H1 (cell line): Measurements from ENCODE around the gene CPA2.

Experiments
- CEBPB ChIP-seq: IDR thresholded peaks from 2 replicates; pipeline ENCODE4 v1.6.1; 2012; ENCODE audit warnings: low read depth, low read length
- EP300 ChIP-seq, 2 experiments: IDR thresholded peaks; 1 replicate in 1 of 2; 2 replicates in 1 of 2; pipeline ENCODE4 v1.6.1; 2011 to 2012; ENCODE audit warnings: low read depth in 2 of 2, low read length in 2 of 2, mild to moderate bottlenecking in 2 of 2, borderline replicate concordance in 1 of 2, inconsistent platforms in 1 of 2, moderate library complexity in 1 of 2
- POLR2A ChIP-seq, 2 experiments: IDR thresholded peaks; 1 replicate in 1 of 2; 2 replicates in 1 of 2; pipeline ENCODE4 v1.6.1; 2011; ENCODE audit warnings: low read depth in 2 of 2, low read length in 2 of 2, mild to moderate bottlenecking in 2 of 2; ENCODE audit errors: control extremely low read depth in 1 of 2
- POLR2AphosphoS5 ChIP-seq: IDR thresholded peaks from 2 replicates; pipeline ENCODE4 v1.6.1; 2011; ENCODE audit warnings: low read depth, low read length
- SAP30 ChIP-seq: fragments of 300-600 bp; sonication (generic); IDR thresholded peaks from 2 replicates; pipeline ENCODE4 v1.7.1; 2012; ENCODE audit warnings: low read length, moderate library complexity, mild to moderate bottlenecking, inconsistent platforms; ENCODE audit not compliant: insufficient read depth, insufficient replicate concordance
- TF ChIP-seq, protein P1 (sequence below), 3 experiments: IDR thresholded peaks; 1 replicate in 2 of 3; 2 replicates in 1 of 3; pipeline versions ENCODE4 v1.5.1 to v1.6.1; 2011; ENCODE audit warnings: low read length in 3 of 3, mild to moderate bottlenecking in 3 of 3, inconsistent platforms in 2 of 3, low read depth in 1 of 3, moderate library complexity in 1 of 3; ENCODE audit not compliant: insufficient read depth in 1 of 3; ENCODE audit errors: control extremely low read depth in 1 of 3

- TF ChIP-seq SAP30 (no peak), EP300 (IDR thresholded peaks at IDR 0.05; ENCODE audit: borderline replicate concordance in 1 of 2, low read depth in 2 of 2, low read length in 2 of 2) (no peak), CEBPB (no peak), POLR2A (IDR thresholded peaks at IDR 0.05; ENCODE audit: control extremely low read depth in 1 of 2, low read depth in 2 of 2, low read length in 2 of 2) (no peak), POLR2AphosphoS5 (no peak)
- TF ChIP-seq, protein P1, sequence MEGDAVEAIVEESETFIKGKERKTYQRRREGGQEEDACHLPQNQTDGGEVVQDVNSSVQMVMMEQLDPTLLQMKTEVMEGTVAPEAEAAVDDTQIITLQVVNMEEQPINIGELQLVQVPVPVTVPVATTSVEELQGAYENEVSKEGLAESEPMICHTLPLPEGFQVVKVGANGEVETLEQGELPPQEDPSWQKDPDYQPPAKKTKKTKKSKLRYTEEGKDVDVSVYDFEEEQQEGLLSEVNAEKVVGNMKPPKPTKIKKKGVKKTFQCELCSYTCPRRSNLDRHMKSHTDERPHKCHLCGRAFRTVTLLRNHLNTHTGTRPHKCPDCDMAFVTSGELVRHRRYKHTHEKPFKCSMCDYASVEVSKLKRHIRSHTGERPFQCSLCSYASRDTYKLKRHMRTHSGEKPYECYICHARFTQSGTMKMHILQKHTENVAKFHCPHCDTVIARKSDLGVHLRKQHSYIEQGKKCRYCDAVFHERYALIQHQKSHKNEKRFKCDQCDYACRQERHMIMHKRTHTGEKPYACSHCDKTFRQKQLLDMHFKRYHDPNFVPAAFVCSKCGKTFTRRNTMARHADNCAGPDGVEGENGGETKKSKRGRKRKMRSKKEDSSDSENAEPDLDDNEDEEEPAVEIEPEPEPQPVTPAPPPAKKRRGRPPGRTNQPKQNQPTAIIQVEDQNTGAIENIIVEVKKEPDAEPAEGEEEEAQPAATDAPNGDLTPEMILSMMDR (IDR thresholded peaks at IDR 0.05; ENCODE audit: control extremely low read depth in 1 of 3, insufficient read depth in 1 of 3, low read depth in 1 of 3, low read length in 3 of 3), result no peak
Measured at GRCh38 chr7:130319541-130319940, 52.9 kb downstream of the CPA2 start.
